Neural cell (in vitro differentiated cells): ENCODE results near the gene RALB. TPM values are rescaled to one million over a fixed set of nuclear protein-coding genes. Genes with fewer than 3 reads are reported as not detected.

Experiments
- H2AFZ ChIP-seq: fragments of 200-600, 300-800 bp; sonication (generic), shearing (Covaris generic); 2 replicates; pipeline ENCODE4 v1.6.0; 2014; ENCODE audit warnings: low read depth, mild to moderate bottlenecking, antibody characterized with exemption, low read length, moderate library complexity
- H3F3A ChIP-seq: fragments of 200-600 bp; shearing (Covaris generic); 2 replicates; pipeline ENCODE4 v1.6.1; 2016; ENCODE audit warnings: mild to moderate bottlenecking, moderate library complexity, mixed read lengths, antibody characterized with exemption, low read length; ENCODE audit not compliant: insufficient read depth, poor library complexity, severe bottlenecking
- H3K27ac ChIP-seq: fragments of 200-600, 300-800 bp; sonication (generic), shearing (Covaris generic); 2 replicates; pipeline ENCODE4 v1.5.1; 2014; ENCODE audit warnings: mild to moderate bottlenecking, low read length, moderate library complexity
- H3K27me3 ChIP-seq: fragments of 300-800, 200-600 bp; sonication (generic), shearing (Covaris generic); 2 replicates; pipeline ENCODE4 v1.6.0; 2014; ENCODE audit warnings: mild to moderate bottlenecking, low read depth, low read length, moderate library complexity; ENCODE audit not compliant: insufficient read depth
- H3K36me3 ChIP-seq: fragments of 300-800, 200-600 bp; sonication (generic), shearing (Covaris generic); 2 replicates; pipeline ENCODE4 v1.5.1; 2014; ENCODE audit warnings: mild to moderate bottlenecking, antibody characterized with exemption, low read length, moderate library complexity; ENCODE audit not compliant: insufficient read depth
- H3K4me2 ChIP-seq: fragments of 300-800, 200-600 bp; sonication (generic), shearing (Covaris generic); 2 replicates; pipeline ENCODE4 v1.6.0; 2014; ENCODE audit warnings: mild to moderate bottlenecking, low read length
- H3K4me3 ChIP-seq: fragments of 300-800, 200-600 bp; sonication (generic), shearing (Covaris generic); 2 replicates; pipeline ENCODE4 v1.5.1; 2014; ENCODE audit warnings: mild to moderate bottlenecking, low read length, moderate library complexity
- H3K79me2 ChIP-seq: fragments of 200-600 bp; shearing (Covaris generic); replicated peaks from 2 replicates; pipeline ENCODE4 v1.6.0; 2014; ENCODE audit warnings: mild to moderate bottlenecking, low read length, moderate library complexity; ENCODE audit not compliant: insufficient read depth
- H3K9ac ChIP-seq: fragments of 300-800, 200-600 bp; sonication (generic), shearing (Covaris generic); 2 replicates; pipeline ENCODE4 v1.6.1; 2016; ENCODE audit warnings: mild to moderate bottlenecking, low read length, mixed read lengths
- H3K9me2 ChIP-seq: fragments of 200-600 bp; shearing (Covaris generic); 2 replicates; pipeline ENCODE4 v1.6.1; 2016; ENCODE audit warnings: mild to moderate bottlenecking, low read length, mixed read lengths; ENCODE audit not compliant: insufficient read depth
- H3K9me3 ChIP-seq: fragments of 200-600, 300-800 bp; sonication (generic), shearing (Covaris generic); 2 replicates; pipeline ENCODE4 v1.6.1; 2016; ENCODE audit warnings: mild to moderate bottlenecking, mixed run types, low read length, moderate library complexity, mixed read lengths
- H4K20me1 ChIP-seq: fragments of 200-600 bp; shearing (Covaris generic); 2 replicates; pipeline ENCODE4 v1.6.1; 2016; ENCODE audit warnings: mild to moderate bottlenecking, mixed run types; ENCODE audit not compliant: insufficient read depth
- EP300 ChIP-seq: fragments of 450-650 bp; conservative IDR thresholded peaks from 2 replicates; pipeline ENCODE4 v1.6.1; 2014; ENCODE audit warnings: antibody characterized with exemption, mild to moderate bottlenecking, moderate library complexity; ENCODE audit not compliant: poor library complexity, severe bottlenecking
- EZH2 ChIP-seq: fragments of 200-600, 300-800 bp; shearing (Covaris generic), sonication (generic); IDR thresholded peaks from 2 replicates; pipeline ENCODE4 v1.6.1; 2014; ENCODE audit warnings: antibody characterized with exemption, low read length, borderline replicate concordance, mild to moderate bottlenecking; ENCODE audit not compliant: insufficient read depth, poor library complexity, severe bottlenecking
- MXI1 ChIP-seq: fragments of 450-650 bp; conservative IDR thresholded peaks from 2 replicates; pipeline ENCODE4 v1.6.1; 2014; ENCODE audit warnings: antibody characterized with exemption, mild to moderate bottlenecking; ENCODE audit not compliant: poor library complexity, severe bottlenecking
- RAD21 ChIP-seq: fragments of 450-650 bp; conservative IDR thresholded peaks from 2 replicates; pipeline ENCODE4 v1.6.1; 2014; ENCODE audit warnings: antibody characterized with exemption, mild to moderate bottlenecking, moderate library complexity
- TAF1 ChIP-seq: IDR thresholded peaks from 2 replicates; pipeline ENCODE4 v1.6.1; 2012; ENCODE audit warnings: low read depth
- polyA plus RNA-seq: library from polyadenylated mRNA; depleted of rRNA; stranded (reverse); fragments of >200 nt; gene quantifications from 2 replicates; pipeline ENCODE4 v1.2.3, GENCODE V29; 2014
- TF ChIP-seq, protein P1 (sequence below): IDR thresholded peaks from 2 replicates; pipeline ENCODE4 v1.6.1; 2012; ENCODE audit warnings: borderline replicate concordance
- TF ChIP-seq, protein P2 (sequence below): fragments of 450-650 bp; IDR thresholded peaks from 2 replicates; pipeline ENCODE4 v1.5.1; 2014; ENCODE audit warnings: antibody characterized with exemption, mild to moderate bottlenecking, moderate library complexity; ENCODE audit not compliant: poor library complexity, severe bottlenecking

Gene RALB
- polyA plus RNA-seq, 1 donor from 2014 or later, result 50.6 TPM

DNA sequence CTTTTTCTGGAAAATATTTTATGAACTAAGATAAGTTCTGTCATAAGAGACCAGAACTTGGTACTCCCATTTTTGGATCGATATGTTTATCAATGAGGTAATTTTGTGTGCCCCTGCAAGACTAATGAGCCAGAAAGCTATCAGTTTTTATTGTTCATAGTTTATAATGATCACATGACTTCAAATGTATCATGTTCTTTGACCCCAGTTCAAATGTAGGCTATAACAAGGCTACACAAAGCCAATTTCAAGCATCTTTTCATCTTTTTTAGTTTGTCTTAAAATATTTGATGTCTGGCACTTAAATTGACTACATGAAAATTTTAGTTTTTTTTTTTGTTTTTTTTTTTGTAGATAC lies 35.3 kb downstream of the RALB start:
- Histone ChIP-seq H3K27ac (no peak overlapping the region), H3K9me2 (no peaks in the 10 kb centered on the region), H3K4me3 (no peak overlapping the region), H3K9me3 (no peaks in the 10 kb centered on the region), H3K9ac (no peak overlapping the region), H3F3A (no peaks in the 10 kb centered on the region), H3K4me2 (no peak overlapping the region), H3K36me3 (no peaks in the 10 kb centered on the region), H2AFZ (no peak overlapping the region), H4K20me1 (no peaks in the 10 kb centered on the region), H3K79me2 (no peaks in the 10 kb centered on the region), H3K27me3 (no peaks in the 10 kb centered on the region)
- TF ChIP-seq, protein P1, sequence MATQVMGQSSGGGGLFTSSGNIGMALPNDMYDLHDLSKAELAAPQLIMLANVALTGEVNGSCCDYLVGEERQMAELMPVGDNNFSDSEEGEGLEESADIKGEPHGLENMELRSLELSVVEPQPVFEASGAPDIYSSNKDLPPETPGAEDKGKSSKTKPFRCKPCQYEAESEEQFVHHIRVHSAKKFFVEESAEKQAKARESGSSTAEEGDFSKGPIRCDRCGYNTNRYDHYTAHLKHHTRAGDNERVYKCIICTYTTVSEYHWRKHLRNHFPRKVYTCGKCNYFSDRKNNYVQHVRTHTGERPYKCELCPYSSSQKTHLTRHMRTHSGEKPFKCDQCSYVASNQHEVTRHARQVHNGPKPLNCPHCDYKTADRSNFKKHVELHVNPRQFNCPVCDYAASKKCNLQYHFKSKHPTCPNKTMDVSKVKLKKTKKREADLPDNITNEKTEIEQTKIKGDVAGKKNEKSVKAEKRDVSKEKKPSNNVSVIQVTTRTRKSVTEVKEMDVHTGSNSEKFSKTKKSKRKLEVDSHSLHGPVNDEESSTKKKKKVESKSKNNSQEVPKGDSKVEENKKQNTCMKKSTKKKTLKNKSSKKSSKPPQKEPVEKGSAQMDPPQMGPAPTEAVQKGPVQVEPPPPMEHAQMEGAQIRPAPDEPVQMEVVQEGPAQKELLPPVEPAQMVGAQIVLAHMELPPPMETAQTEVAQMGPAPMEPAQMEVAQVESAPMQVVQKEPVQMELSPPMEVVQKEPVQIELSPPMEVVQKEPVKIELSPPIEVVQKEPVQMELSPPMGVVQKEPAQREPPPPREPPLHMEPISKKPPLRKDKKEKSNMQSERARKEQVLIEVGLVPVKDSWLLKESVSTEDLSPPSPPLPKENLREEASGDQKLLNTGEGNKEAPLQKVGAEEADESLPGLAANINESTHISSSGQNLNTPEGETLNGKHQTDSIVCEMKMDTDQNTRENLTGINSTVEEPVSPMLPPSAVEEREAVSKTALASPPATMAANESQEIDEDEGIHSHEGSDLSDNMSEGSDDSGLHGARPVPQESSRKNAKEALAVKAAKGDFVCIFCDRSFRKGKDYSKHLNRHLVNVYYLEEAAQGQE, result no peak
- TF ChIP-seq MXI1, result no peak
- no peak for TF ChIP-seq RAD21
- no peak for TF ChIP-seq EZH2

DNA sequence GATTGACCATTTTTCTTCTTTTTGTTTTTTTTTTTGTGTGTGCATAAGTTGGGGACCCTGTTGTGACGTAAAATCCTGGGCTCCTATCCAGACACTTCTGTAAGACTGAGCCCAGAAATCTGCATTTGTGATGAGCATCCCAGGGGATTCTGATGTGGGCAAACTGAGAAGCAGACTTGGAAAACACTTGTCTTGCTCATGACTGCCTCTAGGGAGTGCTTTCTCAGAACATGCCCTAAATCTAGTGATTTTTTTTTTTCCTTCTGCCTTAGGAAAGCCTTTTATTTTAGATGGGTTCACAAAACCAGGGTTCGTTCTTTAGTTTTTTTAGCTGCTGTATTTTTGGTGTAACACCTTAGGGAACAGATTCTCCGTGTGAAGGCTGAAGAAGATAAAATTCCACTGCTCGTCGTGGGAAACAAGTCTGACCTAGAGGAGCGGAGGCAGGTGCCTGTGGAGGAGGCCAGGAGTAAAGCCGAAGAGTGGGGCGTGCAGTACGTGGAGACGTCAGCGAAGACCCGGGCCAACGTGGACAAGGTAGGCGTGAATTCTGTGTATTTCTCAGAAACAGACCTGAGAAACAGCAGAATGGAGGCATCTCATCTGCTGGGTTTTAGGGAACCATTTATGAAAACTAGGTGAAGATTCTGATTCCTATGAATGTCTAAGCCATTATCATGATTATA lies 36.7 kb downstream of the RALB start:
- Histone ChIP-seq H3K27me3 (no peaks in the 10 kb centered on the region), H3K4me3 (no peak overlapping the region), H3K79me2 (no peaks in the 10 kb centered on the region), H3K4me2 (no peak overlapping the region), H3K9ac (no peak overlapping the region), H2AFZ (no peak overlapping the region), H4K20me1 (no peaks in the 10 kb centered on the region), H3K9me2 (no peaks in the 10 kb centered on the region), H3K27ac (no peak overlapping the region), H3F3A (no peaks in the 10 kb centered on the region), H3K36me3 (peaks cover 6% of the 10 kb centered on the region), H3K9me3 (no peaks in the 10 kb centered on the region)
- TF ChIP-seq MXI1, result no peak
- TF ChIP-seq, protein P2, sequence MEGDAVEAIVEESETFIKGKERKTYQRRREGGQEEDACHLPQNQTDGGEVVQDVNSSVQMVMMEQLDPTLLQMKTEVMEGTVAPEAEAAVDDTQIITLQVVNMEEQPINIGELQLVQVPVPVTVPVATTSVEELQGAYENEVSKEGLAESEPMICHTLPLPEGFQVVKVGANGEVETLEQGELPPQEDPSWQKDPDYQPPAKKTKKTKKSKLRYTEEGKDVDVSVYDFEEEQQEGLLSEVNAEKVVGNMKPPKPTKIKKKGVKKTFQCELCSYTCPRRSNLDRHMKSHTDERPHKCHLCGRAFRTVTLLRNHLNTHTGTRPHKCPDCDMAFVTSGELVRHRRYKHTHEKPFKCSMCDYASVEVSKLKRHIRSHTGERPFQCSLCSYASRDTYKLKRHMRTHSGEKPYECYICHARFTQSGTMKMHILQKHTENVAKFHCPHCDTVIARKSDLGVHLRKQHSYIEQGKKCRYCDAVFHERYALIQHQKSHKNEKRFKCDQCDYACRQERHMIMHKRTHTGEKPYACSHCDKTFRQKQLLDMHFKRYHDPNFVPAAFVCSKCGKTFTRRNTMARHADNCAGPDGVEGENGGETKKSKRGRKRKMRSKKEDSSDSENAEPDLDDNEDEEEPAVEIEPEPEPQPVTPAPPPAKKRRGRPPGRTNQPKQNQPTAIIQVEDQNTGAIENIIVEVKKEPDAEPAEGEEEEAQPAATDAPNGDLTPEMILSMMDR, result no peak
- TF ChIP-seq RAD21, result no peak
- TF ChIP-seq, protein P1, result no peak
- TF ChIP-seq EZH2, result no peak
- no peak for TF ChIP-seq EP300
- no peak for TF ChIP-seq TAF1
